Lung (tissue), 12 donors: Measurements from ENCODE around the gene MROH8. TPM values are rescaled to one million over a fixed set of nuclear protein-coding genes. Genes with fewer than 3 reads are reported as not detected.

Experiments
- ATAC-seq: fragments of 200-7000 bp; cut with Tn5 transposase; one replicate; pipeline ENCODE4 v1.9.1; 2020; ENCODE audit warnings: moderate number of reproducible peaks; ENCODE audit not compliant: insufficient read depth, low FRiP score
- DNase-seq, 3 donors: peaks; one replicate each; pipeline ENCODE4 v3.0.0-alpha.2; 2013 to 2017
- H3K27ac ChIP-seq, 2 donors: one replicate each; pipeline ENCODE4 v1.5.1; 2013; ENCODE audit warnings: mild to moderate bottlenecking in 2 of 2, moderate library complexity in 2 of 2, control low read depth in 1 of 2, inconsistent platforms in 1 of 2, low read depth in 1 of 2, low read length in 1 of 2
- H3K27me3 ChIP-seq, 3 donors: one replicate each; pipeline ENCODE4 v1.5.1; 2013; ENCODE audit warnings: low read length in 2 of 3; ENCODE audit not compliant: control insufficient read depth in 3 of 3, insufficient read depth in 3 of 3
- H3K36me3 ChIP-seq, 4 donors: one replicate each; pipeline ENCODE4 v1.5.1; 2013; ENCODE audit warnings: low read length in 4 of 4, mild to moderate bottlenecking in 1 of 4, moderate library complexity in 1 of 4; ENCODE audit not compliant: control insufficient read depth in 4 of 4, insufficient read depth in 4 of 4
- H3K4me1 ChIP-seq, 5 donors: one replicate each; pipeline ENCODE4 v1.5.1; 2013; ENCODE audit warnings: low read length in 5 of 5, mild to moderate bottlenecking in 2 of 5, moderate library complexity in 1 of 5; ENCODE audit not compliant: control insufficient read depth in 5 of 5, insufficient read depth in 5 of 5
- H3K4me3 ChIP-seq: one replicate; pipeline ENCODE4 v1.5.1; 2013; ENCODE audit warnings: mild to moderate bottlenecking, control low read depth, moderate library complexity
- H3K9ac ChIP-seq, 2 donors: one replicate each; pipeline ENCODE4 v1.5.1; 2013; ENCODE audit warnings: low read length in 2 of 2, control low read depth in 1 of 2; ENCODE audit not compliant: insufficient read depth in 1 of 2
- H3K9me3 ChIP-seq, 4 donors: one replicate each; pipeline ENCODE4 v1.5.1; 2013; ENCODE audit warnings: low read length in 3 of 4, mild to moderate bottlenecking in 1 of 4, moderate library complexity in 1 of 4; ENCODE audit not compliant: control insufficient read depth in 4 of 4, insufficient read depth in 3 of 4
- WGBS, 2 donors: extraction: QIAGEN DNeasy Blood & Tissue Kit; methylation state at CpG; one replicate each; pipeline ENCODE4 v1.1.7; 2013; 5-methylcytosine and 5-hydroxymethylcytosine counted together
- polyA plus RNA-seq, 2 donors: library from polyadenylated mRNA; stranded (reverse); fragments of 200-250 nt; gene quantifications; one replicate each; pipeline ENCODE4 v1.2.1, GENCODE V29; 2013
- total RNA-seq, 2 donors: library from RNA; depleted of rRNA in 1 of 2; stranded (reverse); fragments of >200 nt in 1 of 2; gene quantifications; one replicate each; pipeline ENCODE4 v1.2.1, GENCODE V29; 2014 to 2021
- TF ChIP-seq, protein P1 (sequence below): IDR thresholded peaks from 2 replicates; pipeline ENCODE4 v1.5.1; 2012; ENCODE audit warnings: mild to moderate bottlenecking; ENCODE audit errors: control extremely low read depth, extremely low read depth
- donor health status: control.
- donor health status: control.
- donor health status: Bipolar disorder and iron deficiency.
- donor health status: healthy.
- donor health status: DM: yes; HTN: yes; CAD: no.

MROH8 gene
- total and polyA plus RNA-seq, 4 donors = 0.84 to 4.0 (median 2.5) TPM

DNA sequence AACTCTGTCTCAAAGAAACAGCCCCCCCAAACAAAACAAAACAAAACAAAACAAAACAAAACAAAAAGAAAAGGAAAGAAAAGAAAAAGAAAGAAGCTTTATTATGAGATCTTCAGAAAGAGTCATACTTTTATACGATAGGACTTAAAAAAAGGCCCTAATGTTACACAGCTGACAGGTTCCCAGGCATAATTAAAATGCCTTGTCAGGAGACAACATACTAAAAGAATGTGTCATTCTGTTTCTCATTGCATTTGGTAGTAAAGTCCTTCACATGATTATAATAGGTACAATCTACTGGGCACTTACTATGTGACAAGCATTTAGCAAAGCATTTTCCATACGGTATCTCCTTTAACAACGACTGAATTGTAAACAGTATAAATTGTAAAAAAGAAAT is 36.6 kb downstream of the MROH8 start:
- no peak overlapping the region for H3K4me3 ChIP-seq
- ATAC-seq (no peak), DNase-seq (no peak)
- no peaks in the 10 kb centered on the region for H3K9me3 ChIP-seq
- H3K27me3 ChIP-seq = no peaks in the 10 kb centered on the region
- no peak overlapping the region for H3K27ac ChIP-seq
- TF ChIP-seq, protein P1, sequence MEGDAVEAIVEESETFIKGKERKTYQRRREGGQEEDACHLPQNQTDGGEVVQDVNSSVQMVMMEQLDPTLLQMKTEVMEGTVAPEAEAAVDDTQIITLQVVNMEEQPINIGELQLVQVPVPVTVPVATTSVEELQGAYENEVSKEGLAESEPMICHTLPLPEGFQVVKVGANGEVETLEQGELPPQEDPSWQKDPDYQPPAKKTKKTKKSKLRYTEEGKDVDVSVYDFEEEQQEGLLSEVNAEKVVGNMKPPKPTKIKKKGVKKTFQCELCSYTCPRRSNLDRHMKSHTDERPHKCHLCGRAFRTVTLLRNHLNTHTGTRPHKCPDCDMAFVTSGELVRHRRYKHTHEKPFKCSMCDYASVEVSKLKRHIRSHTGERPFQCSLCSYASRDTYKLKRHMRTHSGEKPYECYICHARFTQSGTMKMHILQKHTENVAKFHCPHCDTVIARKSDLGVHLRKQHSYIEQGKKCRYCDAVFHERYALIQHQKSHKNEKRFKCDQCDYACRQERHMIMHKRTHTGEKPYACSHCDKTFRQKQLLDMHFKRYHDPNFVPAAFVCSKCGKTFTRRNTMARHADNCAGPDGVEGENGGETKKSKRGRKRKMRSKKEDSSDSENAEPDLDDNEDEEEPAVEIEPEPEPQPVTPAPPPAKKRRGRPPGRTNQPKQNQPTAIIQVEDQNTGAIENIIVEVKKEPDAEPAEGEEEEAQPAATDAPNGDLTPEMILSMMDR = no peak
- H3K4me1 ChIP-seq = no peaks in the 10 kb centered on the region
- WGBS, 2 donors = 92 to 93% methylated on average over 3 of the region's 3 CpGs
- H3K9ac ChIP-seq = no peak overlapping the region
- H3K36me3 ChIP-seq = no peaks in the 10 kb centered on the region

DNA sequence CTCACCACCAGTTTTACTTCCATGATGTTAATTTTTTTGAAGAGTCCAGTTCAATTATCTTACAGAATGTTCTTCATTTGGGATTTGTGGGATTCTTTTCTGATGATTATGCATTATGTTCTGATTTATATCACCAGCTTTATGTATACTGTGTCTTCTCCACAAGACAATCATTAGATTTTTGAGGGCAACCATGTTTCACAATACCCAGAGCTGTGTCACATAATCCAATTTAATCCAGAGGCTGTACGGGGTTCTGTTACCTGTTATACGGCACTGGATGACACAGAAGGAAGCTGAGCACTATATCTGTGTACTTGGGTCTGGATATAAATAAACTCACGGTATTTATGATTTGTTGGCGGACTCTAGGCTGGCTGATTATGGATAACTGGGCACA is 41.8 kb downstream of the MROH8 start:
- DNase-seq = no peak
- no peaks in the 10 kb centered on the region for H3K36me3 ChIP-seq
- WGBS, 2 donors = 93 to 96% methylated on average over 4 of the region's 4 CpGs
- no peaks in the 10 kb centered on the region for H3K27me3 ChIP-seq
- H3K9me3 ChIP-seq = no peaks in the 10 kb centered on the region
- H3K4me1 ChIP-seq = no peaks in the 10 kb centered on the region
- H3K27ac ChIP-seq = no peak overlapping the region
- H3K4me3 ChIP-seq = no peak overlapping the region
- ATAC-seq = no peak
- no peak overlapping the region for H3K9ac ChIP-seq
- TF ChIP-seq, protein P1 = no peak

DNA sequence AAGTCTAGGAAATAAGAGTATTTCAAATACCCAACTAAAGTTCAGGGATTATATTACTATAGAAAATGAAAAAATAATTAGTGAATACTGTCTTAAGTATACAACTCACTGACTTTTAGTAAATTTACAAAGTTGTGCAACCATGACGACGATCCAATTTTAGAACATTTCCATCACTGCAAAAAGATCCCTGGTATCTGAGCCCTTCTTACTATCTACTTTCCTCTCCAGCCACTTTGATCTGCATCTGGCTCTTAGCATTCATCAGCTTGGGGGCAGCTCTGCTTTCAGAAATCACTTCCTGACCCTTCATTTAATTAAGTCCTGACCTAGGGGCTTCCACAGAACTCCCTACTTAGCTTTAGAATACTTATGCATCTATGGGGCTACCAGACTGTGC is 45.4 kb downstream of the MROH8 start:
- no peaks in the 10 kb centered on the region for H3K4me1 ChIP-seq
- no peak for ATAC-seq
- H3K9ac ChIP-seq = no peak overlapping the region
- H3K4me3 ChIP-seq = no peak overlapping the region
- DNase-seq = no peak
- no peak overlapping the region for H3K27ac ChIP-seq
- WGBS, 2 donors = 85 to 89% methylated on average over 2 of the region's 2 CpGs
- no peaks in the 10 kb centered on the region for H3K9me3 ChIP-seq
- TF ChIP-seq, protein P1 = no peak
- H3K36me3 ChIP-seq = no peaks in the 10 kb centered on the region
- no peaks in the 10 kb centered on the region for H3K27me3 ChIP-seq

DNA sequence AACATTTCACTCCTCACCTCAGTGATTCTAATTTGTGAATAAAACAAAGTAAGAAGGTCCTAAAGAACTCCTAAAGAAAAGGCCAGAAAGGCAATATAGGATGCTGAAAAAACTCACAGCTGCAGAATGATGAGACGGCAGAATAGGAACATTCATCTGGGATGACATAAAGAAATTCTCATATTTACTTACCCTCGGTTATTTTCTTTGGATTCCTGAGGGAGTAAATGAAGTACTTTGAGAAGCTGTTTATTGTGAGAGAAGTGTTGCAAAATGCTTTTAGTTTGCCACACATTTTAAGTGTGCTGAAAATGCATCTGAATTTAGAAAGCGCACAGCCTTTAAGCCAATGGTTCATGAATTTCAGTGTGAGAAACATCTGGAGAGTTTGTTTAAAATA is 47.9 kb downstream of the MROH8 start:
- WGBS, 2 donors = 84 to 92% methylated on average over 3 of the region's 3 CpGs
- H3K27me3 ChIP-seq = no peaks in the 10 kb centered on the region
- no peak overlapping the region for H3K9ac ChIP-seq
- no peak for ATAC-seq
- TF ChIP-seq, protein P1 = no peak
- H3K4me3 ChIP-seq = no peak overlapping the region
- no peaks in the 10 kb centered on the region for H3K4me1 ChIP-seq
- H3K36me3 ChIP-seq = no peaks in the 10 kb centered on the region
- DNase-seq = no peak
- H3K9me3 ChIP-seq = no peaks in the 10 kb centered on the region
- H3K27ac ChIP-seq = no peak overlapping the region
